Astrocyte (in vitro differentiated cells and primary cell): ENCODE data around the gene ACOT7. TPM values are rescaled to one million over a fixed set of nuclear protein-coding genes. Genes with fewer than 3 reads are reported as not detected.

Experiments
- DNase-seq: peaks from one replicate; pipeline ENCODE4 v3.0.0-alpha.2; 2010; ENCODE audit warnings: low read depth
- FAIRE-seq: peaks from 2 replicates; lab custom pipeline; 2011; peaks lifted over from hg19 to GRCh38; lab: Jason Lieb, UNC
- H2AFZ ChIP-seq: 2 replicates; pipeline ENCODE4 v1.6.0; 2012; ENCODE audit warnings: low read depth, low read length, inconsistent platforms
- H3K27ac ChIP-seq: 2 replicates; pipeline ENCODE4 v1.5.1; 2011; ENCODE audit warnings: low read depth, low read length, inconsistent platforms
- H3K27me3 ChIP-seq: 2 replicates; pipeline ENCODE4 v1.6.0; 2011; ENCODE audit warnings: low read length, inconsistent platforms; ENCODE audit not compliant: insufficient read depth
- H3K36me3 ChIP-seq: 2 replicates; pipeline ENCODE4 v1.5.1; 2011; ENCODE audit warnings: low read length, inconsistent platforms; ENCODE audit not compliant: insufficient read depth
- H3K4me1 ChIP-seq: 2 replicates; pipeline ENCODE4 v1.5.1; 2011; ENCODE audit warnings: low read length, inconsistent platforms; ENCODE audit not compliant: insufficient read depth
- H3K4me2 ChIP-seq: 2 replicates; pipeline ENCODE4 v1.6.0; 2012; ENCODE audit warnings: low read length, inconsistent platforms
- H3K4me3 ChIP-seq: 2 replicates; pipeline ENCODE4 v1.5.1; 2011; ENCODE audit warnings: low read depth, mild to moderate bottlenecking, low read length, inconsistent platforms; ENCODE audit not compliant: insufficient read depth
- H3K79me2 ChIP-seq: 2 replicates; pipeline ENCODE4 v1.6.0; 2012; ENCODE audit warnings: mild to moderate bottlenecking, low read length, inconsistent platforms; ENCODE audit not compliant: insufficient read depth
- H3K9ac ChIP-seq: 2 replicates; pipeline ENCODE4 v1.6.0; 2012; ENCODE audit warnings: mild to moderate bottlenecking, low read length, inconsistent platforms
- H3K9me3 ChIP-seq: 2 replicates; pipeline ENCODE4 v1.5.1; 2012; ENCODE audit warnings: low read depth, mild to moderate bottlenecking, low read length, inconsistent platforms; ENCODE audit not compliant: insufficient read depth
- H4K20me1 ChIP-seq: 2 replicates; pipeline ENCODE4 v1.6.0; 2012; ENCODE audit warnings: low read length, inconsistent platforms; ENCODE audit not compliant: insufficient read depth
- H3K27ac Mint-ChIP-seq: one replicate; pipeline ENCODE4 v1.8.0; 2021; ENCODE audit warnings: mild to moderate bottlenecking, mixed read lengths; ENCODE audit not compliant: unreplicated experiment
- H3K27me3 Mint-ChIP-seq: one replicate; pipeline ENCODE4 v1.8.0; 2021; ENCODE audit warnings: low read depth, mixed read lengths; ENCODE audit not compliant: unreplicated experiment
- H3K36me3 Mint-ChIP-seq: one replicate; pipeline ENCODE4 v1.8.0; 2021; ENCODE audit warnings: low read depth, mixed read lengths; ENCODE audit not compliant: unreplicated experiment
- H3K4me1 Mint-ChIP-seq: one replicate; pipeline ENCODE4 v1.8.0; 2021; ENCODE audit warnings: low read depth, mixed read lengths; ENCODE audit not compliant: unreplicated experiment
- H3K4me3 Mint-ChIP-seq: one replicate; pipeline ENCODE4 v1.8.0; 2021; ENCODE audit warnings: mild to moderate bottlenecking, moderate library complexity, mixed read lengths; ENCODE audit not compliant: unreplicated experiment
- H3K9me3 Mint-ChIP-seq: one replicate; pipeline ENCODE4 v1.8.0; 2021; ENCODE audit warnings: mild to moderate bottlenecking, mixed read lengths; ENCODE audit not compliant: unreplicated experiment
- CTCF ChIP-seq: IDR thresholded peaks from 2 replicates; pipeline ENCODE4 v1.5.1; 2011; ENCODE audit warnings: low read depth, mild to moderate bottlenecking, inconsistent platforms, low read length, moderate library complexity; ENCODE audit not compliant: insufficient read depth
- EZH2 ChIP-seq: IDR thresholded peaks from 2 replicates; pipeline ENCODE4 v1.6.1; 2012; ENCODE audit warnings: mild to moderate bottlenecking, low read length, inconsistent platforms; ENCODE audit not compliant: insufficient read depth
- total RNA-seq: library from RNA; stranded (reverse); gene quantifications from 2 replicates; pipeline ENCODE4 v1.2.1, GENCODE V29; 2021

Gene ACOT7
- total RNA-seq, 1 donor from 2014 or later, result 91.1 TPM

DNA sequence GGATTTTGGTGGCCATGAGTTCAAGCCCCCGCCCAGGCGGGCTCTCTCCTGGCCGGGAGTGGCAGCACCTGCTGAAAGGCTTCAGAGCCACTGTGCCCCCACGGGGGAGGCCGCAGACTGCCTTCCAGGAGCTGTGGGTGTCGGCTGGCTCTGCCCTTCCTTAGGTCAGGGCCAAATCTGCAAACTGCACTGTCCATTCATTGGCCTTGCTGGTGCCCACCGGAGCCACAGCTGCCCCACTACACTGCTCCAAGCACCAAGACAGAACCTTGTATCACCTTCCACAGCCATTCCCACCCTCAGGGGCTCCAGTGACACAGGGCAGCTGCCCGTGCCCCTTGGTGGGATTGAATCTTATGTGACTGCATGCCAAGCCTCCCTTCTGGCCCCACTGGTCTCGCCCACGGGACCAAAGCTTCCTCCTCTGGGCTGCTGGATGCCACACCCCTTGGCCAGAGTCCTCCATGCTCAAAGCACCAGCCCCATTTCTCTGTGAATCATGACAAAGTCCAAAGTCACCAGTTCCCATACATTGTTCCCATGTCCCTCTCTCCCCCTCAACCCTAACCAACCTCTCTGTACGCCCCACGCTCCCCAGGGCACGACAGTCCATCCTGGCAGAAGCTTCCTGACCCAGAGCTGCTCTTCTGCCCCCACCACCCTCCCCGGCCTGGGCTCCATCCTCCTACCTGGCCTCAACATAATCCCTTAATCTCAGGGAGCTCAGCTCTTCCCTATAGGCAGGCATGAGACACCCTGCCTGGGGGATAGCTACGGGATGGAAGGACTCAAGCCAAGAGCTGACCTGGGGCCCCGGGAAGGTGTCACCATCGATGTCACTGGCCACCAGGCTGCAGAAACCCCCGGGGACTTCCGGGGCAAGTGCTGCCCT lies 111.8 kb downstream of the ACOT7 start:
- H3K9me3 Mint-ChIP-seq, result no peaks in the 10 kb centered on the region
- H3K27ac ChIP-seq, result no peak overlapping the region
- FAIRE-seq (no peak), DNase-seq (no peak)
- H3K4me3 ChIP-seq, result no peak overlapping the region
- H3K27ac Mint-ChIP-seq, result no peak overlapping the region
- H3K4me1 ChIP-seq, result peaks cover 2% of the 10 kb centered on the region
- no peaks in the 10 kb centered on the region for H3K27me3 Mint-ChIP-seq
- no peaks in the 10 kb centered on the region for H3K27me3 ChIP-seq
- no peak overlapping the region for H3K4me2 ChIP-seq
- peaks cover 13% of the 10 kb centered on the region for H3K36me3 Mint-ChIP-seq
- H3K36me3 ChIP-seq, result no peaks in the 10 kb centered on the region
- no peak overlapping the region for H2AFZ ChIP-seq
- TF ChIP-seq CTCF (no peak), EZH2 (no peak)
- H3K79me2 ChIP-seq, result no peaks in the 10 kb centered on the region
- no peaks in the 10 kb centered on the region for H3K4me1 Mint-ChIP-seq
- no peak overlapping the region for H3K9ac ChIP-seq
- H3K4me3 Mint-ChIP-seq, result no peak overlapping the region
- peaks cover 9% of the 10 kb centered on the region for H4K20me1 ChIP-seq
- H3K9me3 ChIP-seq, result no peaks in the 10 kb centered on the region

- Mint-ChIP-seq H3K27me3 (no peaks in the 10 kb centered on the region), H3K27ac (no peak overlapping the region), H3K4me1 (peaks cover 6% of the 10 kb centered on the region), H3K4me3 (no peak overlapping the region), H3K9me3 (no peaks in the 10 kb centered on the region), H3K36me3 (peaks cover 13% of the 10 kb centered on the region)
- no peaks in the 10 kb centered on the region for H3K27me3 ChIP-seq
- H3K9me3 ChIP-seq, result no peaks in the 10 kb centered on the region
- no peak overlapping the region for H3K4me2 ChIP-seq
- no peak overlapping the region for H2AFZ ChIP-seq
- H3K79me2 ChIP-seq, result no peaks in the 10 kb centered on the region
- H3K9ac ChIP-seq, result no peak overlapping the region
- TF ChIP-seq CTCF (no peak), EZH2 (no peak)
- no peak overlapping the region for H3K4me3 ChIP-seq
- peaks cover 10% of the 10 kb centered on the region for H3K4me1 ChIP-seq
- H4K20me1 ChIP-seq, result peaks cover 9% of the 10 kb centered on the region
- no peak overlapping the region for H3K27ac ChIP-seq
- FAIRE-seq (no peak), DNase-seq (no peak)
- no peaks in the 10 kb centered on the region for H3K36me3 ChIP-seq
Measured at GRCh38 chr1:6280761-6281451, 112.7 kb downstream of the ACOT7 start.
